IMR-90 (cell line): ENCODE measurements around the gene ECM1. TPM values are rescaled to one million over a fixed set of nuclear protein-coding genes. Genes with fewer than 3 reads are reported as not detected.

Experiments used
- ATAC-seq: fragments of 200-7000 bp; cut with Tn5 transposase; 2 replicates; pipeline ENCODE4 v1.9.1; 2020; ENCODE audit warnings: low read depth, mild to moderate bottlenecking, moderate library complexity
- BruUV-seq: library from RNA; stranded (reverse); fragments of 400-500 nt; replicated peaks from 2 replicates; lab custom pipeline; 2021; lab: Mats Ljungman, UMichigan
- CTCF ChIA-PET: fragments of 300-600 bp; formaldehyde crosslinking; extraction: SDS; loops from one replicate; lab custom pipeline; 2021; ENCODE audit warnings: antibody characterized with exemption; lab: Yijun Ruan, JAX
- POLR2A ChIA-PET: fragments of 300-600 bp; sonication (Branson Sonifier 250); formaldehyde crosslinking; loops from one replicate; lab custom pipeline; 2022; ENCODE audit warnings: antibody characterized with exemption; ENCODE audit not compliant: unreplicated experiment; lab: Charles Lee
- DNase-seq: peaks from one replicate; pipeline ENCODE4 v3.0.0; 2013
- H2AFZ ChIP-seq: replicated peaks from 2 replicates; pipeline ENCODE3; 2013; ENCODE audit warnings: low read length, mild to moderate bottlenecking; ENCODE audit not compliant: poor library complexity
- H2AK5ac ChIP-seq: 2 replicates; pipeline ENCODE4 v1.6.1; 2013; ENCODE audit warnings: low read depth, low read length, inconsistent platforms
- H2AK9ac ChIP-seq: replicated peaks from 2 replicates; pipeline ENCODE3; 2013; ENCODE audit warnings: mild to moderate bottlenecking, low read depth, low read length, moderate library complexity; ENCODE audit not compliant: poor library complexity
- H2BK120ac ChIP-seq: 2 replicates; pipeline ENCODE4 v1.6.1; 2013; ENCODE audit warnings: low read depth, low read length, inconsistent platforms
- H2BK15ac ChIP-seq: 3 replicates; pipeline ENCODE4 v1.6.1; 2013; ENCODE audit warnings: low read depth, low read length, inconsistent platforms
- H2BK20ac ChIP-seq: 2 replicates; pipeline ENCODE4 v1.6.1; 2013; ENCODE audit warnings: low read depth, mild to moderate bottlenecking, inconsistent platforms, low read length, moderate library complexity
- H2BK5ac ChIP-seq: 2 replicates; pipeline ENCODE4 v1.6.1; 2013; ENCODE audit warnings: mild to moderate bottlenecking, low read depth, low read length, inconsistent platforms; ENCODE audit not compliant: poor library complexity, severe bottlenecking
- H3K14ac ChIP-seq: replicated peaks from 2 replicates; pipeline ENCODE4 v1.6.1; 2013; ENCODE audit warnings: low read depth, low read length, inconsistent platforms
- H3K18ac ChIP-seq: 2 replicates; pipeline ENCODE4 v1.6.1; 2013; ENCODE audit warnings: low read depth, low read length, control low read depth
- H3K23ac ChIP-seq: 2 replicates; pipeline ENCODE4 v1.6.1; 2013; ENCODE audit warnings: low read depth, low read length, inconsistent platforms
- H3K27ac ChIP-seq: 2 replicates; pipeline ENCODE4 v1.5.1; 2013; ENCODE audit warnings: mild to moderate bottlenecking, control low read depth, low read length; ENCODE audit not compliant: insufficient read depth
- H3K27me3 ChIP-seq: 2 replicates; pipeline ENCODE4 v1.6.1; 2013; ENCODE audit warnings: low read length; ENCODE audit not compliant: control insufficient read depth, insufficient read depth
- H3K36me3 ChIP-seq: 2 replicates; pipeline ENCODE4 v1.6.1; 2013; ENCODE audit warnings: low read length, mixed read lengths; ENCODE audit not compliant: control insufficient read depth, insufficient read depth
- H3K4ac ChIP-seq: 2 replicates; pipeline ENCODE4 v1.6.1; 2013; ENCODE audit warnings: low read depth, low read length, inconsistent platforms
- H3K4me1 ChIP-seq: 2 replicates; pipeline ENCODE4 v1.6.1; 2013; ENCODE audit warnings: low read length, mixed read lengths; ENCODE audit not compliant: control insufficient read depth, insufficient read depth
- H3K4me2 ChIP-seq: 2 replicates; pipeline ENCODE4 v1.6.1; 2013; ENCODE audit warnings: low read depth, mild to moderate bottlenecking, control low read depth, low read length, moderate library complexity
- H3K4me3 ChIP-seq: 2 replicates; pipeline ENCODE4 v1.5.1; 2013; ENCODE audit warnings: low read depth, mild to moderate bottlenecking, control low read depth, low read length, moderate library complexity; ENCODE audit not compliant: insufficient read depth
- H3K56ac ChIP-seq: 2 replicates; pipeline ENCODE4 v1.6.1; 2013; ENCODE audit warnings: low read length, inconsistent platforms; ENCODE audit not compliant: insufficient read depth; ENCODE audit errors: extremely low read depth
- H3K79me1 ChIP-seq, 2 experiments: 2 replicates each; pipeline ENCODE4 v1.6.1; 2013; ENCODE audit warnings: low read length in 2 of 2, inconsistent platforms in 1 of 2, low read depth in 1 of 2
- H3K9ac ChIP-seq: 2 replicates; pipeline ENCODE4 v1.6.1; 2013; ENCODE audit warnings: low read depth, low read length, control low read depth
- H3K9me1 ChIP-seq: 2 replicates; pipeline ENCODE4 v1.6.1; 2013; ENCODE audit warnings: low read length, inconsistent platforms; ENCODE audit not compliant: insufficient read depth
- H3K9me3 ChIP-seq: 2 replicates; pipeline ENCODE4 v1.6.1; 2013; ENCODE audit warnings: low read length; ENCODE audit not compliant: control insufficient read depth, insufficient read depth
- H4K20me1 ChIP-seq: 2 replicates; pipeline ENCODE4 v1.6.1; 2013; ENCODE audit warnings: low read length, inconsistent platforms; ENCODE audit not compliant: insufficient read depth
- H4K5ac ChIP-seq: 2 replicates; pipeline ENCODE4 v1.6.1; 2013; ENCODE audit warnings: mild to moderate bottlenecking, low read depth, low read length, control low read depth
- H4K8ac ChIP-seq, 2 experiments: 2 replicates each; pipeline ENCODE4 v1.6.1; 2013; ENCODE audit warnings: low read depth in 2 of 2, low read length in 2 of 2, control low read depth in 1 of 2, inconsistent platforms in 1 of 2
- H4K91ac ChIP-seq: 2 replicates; pipeline ENCODE4 v1.6.1; 2013; ENCODE audit warnings: low read depth, low read length, inconsistent platforms; ENCODE audit not compliant: insufficient read depth
- BHLHE40 ChIP-seq: fragments of 150-350 bp; IDR thresholded peaks from 2 replicates; pipeline ENCODE4 v1.6.1; 2016; ENCODE audit warnings: mild to moderate bottlenecking, low read depth, low read length
- CTCF ChIP-seq: conservative IDR thresholded peaks from 2 replicates; pipeline ENCODE4 v1.5.1; 2012; ENCODE audit warnings: mild to moderate bottlenecking, low read depth, low read length, improper control_type of control experiment
- ELK1 ChIP-seq: fragments of 150-350 bp; IDR thresholded peaks from 2 replicates; pipeline ENCODE4 v1.6.1; 2016; ENCODE audit warnings: low read depth, mild to moderate bottlenecking, low read length, moderate library complexity, borderline replicate concordance
- FOS ChIP-seq: fragments of 150-350 bp; IDR thresholded peaks from 2 replicates; pipeline ENCODE4 v1.6.1; 2016; ENCODE audit warnings: low read depth, low read length
- MAFK ChIP-seq: IDR thresholded peaks from 2 replicates; pipeline ENCODE4 v1.6.1; 2012; ENCODE audit warnings: low read depth, low read length, improper control_type of control experiment
- MXI1 ChIP-seq: IDR thresholded peaks from 2 replicates; pipeline ENCODE4 v1.6.1; 2012; ENCODE audit warnings: low read depth, mild to moderate bottlenecking, low read length, moderate library complexity, borderline replicate concordance
- POLR2A ChIP-seq: IDR thresholded peaks from 2 replicates; pipeline ENCODE4 v1.6.1; 2012; ENCODE audit warnings: mild to moderate bottlenecking, low read depth, low read length
- RAD21 ChIP-seq: IDR thresholded peaks from 2 replicates; pipeline ENCODE4 v1.6.1; 2012; ENCODE audit warnings: low read length, improper control_type of control experiment
- RCOR1 ChIP-seq: IDR thresholded peaks from 2 replicates; pipeline ENCODE4 v1.6.1; 2012; ENCODE audit warnings: mild to moderate bottlenecking, low read length, improper control_type of control experiment; ENCODE audit not compliant: insufficient replicate concordance
- RFX5 ChIP-seq: IDR thresholded peaks from 2 replicates; pipeline ENCODE4 v1.8.0; 2012; ENCODE audit warnings: low read depth, mild to moderate bottlenecking, low read length, moderate library complexity
- USF2 ChIP-seq: fragments of 150-350 bp; IDR thresholded peaks from 2 replicates; pipeline ENCODE4 v1.6.1; 2017; ENCODE audit warnings: mild to moderate bottlenecking, antibody characterized with exemption, low read length, low read depth
- whole genome bisulfite sequencing, 2 experiments: methylation state at CpG; one replicate each; pipeline versions ENCODE4 v1.1.5 to v1.1.7; 2013; ENCODE audit warnings: missing lambda C conversion rate in 2 of 2; ENCODE audit not compliant: insufficient read length in 1 of 2; ENCODE audit errors: extremely low coverage in 2 of 2; 5-methylcytosine and 5-hydroxymethylcytosine counted together
- dilution Hi-C: fragments of 300-500 bp; cut with HindIII; formaldehyde crosslinking; loops from one replicate; pipeline ENCODE4 v1.14.3; 2018; ENCODE audit warnings: low sequenced_read_pairs; ENCODE audit not compliant: unreplicated experiment
- in situ Hi-C: fragments of 300-500 bp; cut with MboI; formaldehyde crosslinking; loops from 3 replicates; pipeline ENCODE4 v1.14.3; 2019; ENCODE audit warnings: low sequenced_read_pairs, inconsistent platforms, mixed read lengths
- intact Hi-C: fragments of 100-400 bp; cut with micrococcal nuclease; formaldehyde crosslinking; loops from 2 replicates; pipeline ENCODE4 v1.10.0; 2022
- polyA plus RNA-seq, 3 experiments: library from polyadenylated mRNA; depleted of rRNA; stranded (reverse); fragments of >200 nt; gene quantifications; 2 replicates each; pipeline ENCODE4 v1.2.3, GENCODE V29; 2012; ENCODE audit warnings: low replicate concordance in 1 of 3
- total RNA-seq: library from RNA; depleted of rRNA; stranded (reverse); fragments of >200 nt; gene quantifications from 2 replicates; pipeline ENCODE4 v1.2.3, GENCODE V29; 2012

The ECM1 gene
- total and polyA plus RNA-seq, 2 of the 4 experiments (the other 2 are of a cell fraction), result 20.1 to 230 TPM

- POLR2A ChIA-PET, result no interaction called here
- Histone ChIP-seq H3K36me3 (peaks cover 35% of the 10 kb centered on the region), H3K4me1 (no peaks in the 10 kb centered on the region), H2AK9ac (no peak overlapping the region), H2BK120ac (no peak overlapping the region), H3K9me1 (0 out of 2 replicates have a peak, but pooled peaks cover 4% of the 10 kb centered on the region), H4K8ac (no peak overlapping the region), H3K9me3 (no peaks in the 10 kb centered on the region), H3K14ac (no peak overlapping the region), H2AFZ (no peak overlapping the region), H3K79me1 (peaks cover 0 to 3% of the 10 kb centered on the region in 2 experiments; a peak in 2 of 4 replicates), H3K27ac (no peak overlapping the region), H3K4ac (no peak overlapping the region), H3K56ac (no peak overlapping the region), H2BK15ac (no peak overlapping the region), H2AK5ac (no peak overlapping the region), H3K4me3 (no peak overlapping the region), H3K23ac (no peak overlapping the region), H2BK5ac (no peak overlapping the region), H3K9ac (no peak overlapping the region), H3K18ac (no peak overlapping the region), H4K5ac (no peak overlapping the region), H3K4me2 (no peak overlapping the region), H3K27me3 (no peaks in the 10 kb centered on the region), H4K91ac (no peak overlapping the region), H4K20me1 (no peaks in the 10 kb centered on the region; the same call in 1 of the 2 replicates), H2BK20ac (no peak overlapping the region)
- DNase-seq (no peak), ATAC-seq (no peak)
- no TSS peak for BruUV-seq
- intact Hi-C loops, result no loop called here
- dilution Hi-C loops, result no loop called here
- in situ Hi-C loops, result no loop called here
- WGBS, 2 experiments, result no CpG with 5 or more reads among the region's 1 CpG
- CTCF ChIA-PET, result no interaction called here
- TF ChIP-seq MXI1 (no peak), RCOR1 (no peak), MAFK (no peak), POLR2A (no peak), RAD21 (no peak), FOS (no peak), RFX5 (no peak), BHLHE40 (no peak), USF2 (no peak), ELK1 (no peak), CTCF (no peak)
These were observed 38.6 kb upstream of the ECM1 start for GRCh38 chr1:150469291-150469690.
